ENCODE results near the gene SNRNP25. TPM values are rescaled to one million over a fixed set of nuclear protein-coding genes. Genes with fewer than 3 reads are reported as not detected.

Gene SNRNP25
- total and polyA plus RNA-seq, 2 of the 8 experiments (the other 6 are each of a cell fraction or from before 2014, with no cell fraction given) = 53.0 to 58.4 TPM

DNA sequence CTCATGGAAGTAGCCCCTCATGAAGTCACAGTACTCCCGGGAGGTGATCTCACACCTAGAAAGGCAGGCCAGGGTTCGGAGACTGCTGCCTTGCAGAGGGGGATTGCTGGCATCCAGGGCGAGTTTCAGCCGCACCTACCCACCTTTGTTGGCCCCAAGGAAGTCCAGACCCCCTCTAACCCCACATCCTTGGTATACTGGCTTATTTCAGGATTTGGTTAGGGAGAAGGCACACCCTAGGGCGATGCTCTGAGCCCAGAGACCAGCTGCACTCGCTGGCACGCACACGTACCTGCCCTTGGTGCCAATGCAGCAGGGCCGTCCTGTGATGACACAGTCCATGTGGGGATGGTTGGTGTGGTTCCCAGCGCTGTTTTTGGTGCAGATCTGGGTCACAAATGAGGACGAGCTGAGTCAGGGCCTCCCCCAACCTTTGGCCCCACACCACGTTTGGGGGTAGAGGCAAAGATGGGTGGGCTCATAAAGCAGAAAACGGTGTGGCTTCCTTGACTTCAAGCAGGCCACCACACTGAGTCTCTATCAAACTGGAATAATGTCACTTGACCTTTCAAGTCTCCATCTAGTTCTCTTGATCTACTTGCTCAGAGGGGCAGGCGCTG, 5.9 kb downstream of the SNRNP25 start:
- no peak overlapping the region for H2BK12ac ChIP-seq (ENCODE audit: low read depth, low read length)
- no peak overlapping the region for H3K4me3 ChIP-seq (ENCODE audit: extremely low read depth in 1 of 4, insufficient read depth in 2 of 4, low read depth in 3 of 4, low read length in 4 of 4)
- no peak for TF ChIP-seq CBX8 (IDR thresholded peaks at IDR 0.05; ENCODE audit: borderline replicate concordance, low read depth, low read length)
- no peak for TF ChIP-seq PHF8 (conservative IDR thresholded peaks at IDR 0.05; ENCODE audit: low read depth, low read length)
- TF ChIP-seq TAF1 (IDR thresholded peaks at IDR 0.05; ENCODE audit: low read depth, low read length) = no peak
- TF ChIP-seq SP1 (IDR thresholded peaks at IDR 0.05; ENCODE audit: low read depth, low read length) = no peak
- TF ChIP-seq KDM4A (IDR thresholded peaks at IDR 0.05; ENCODE audit: low read depth, low read length, severe bottlenecking) = no peak
- TF ChIP-seq RBBP5 (IDR thresholded peaks at IDR 0.05; ENCODE audit: borderline replicate concordance, low read depth, low read length) = no peak
- TF ChIP-seq NANOG (IDR thresholded peaks at IDR 0.05; ENCODE audit: insufficient read depth, low read depth, low read length, poor library complexity, severe bottlenecking) = no peak
- TF ChIP-seq E2F6 (IDR thresholded peaks at IDR 0.05) = no peak
- no peak for TF ChIP-seq JUN (IDR thresholded peaks at IDR 0.05; ENCODE audit: low read depth, low read length)
- no peak for TF ChIP-seq FOSL1 (IDR thresholded peaks at IDR 0.05; ENCODE audit: insufficient read depth, low read depth, low read length)
- H3K36me3 ChIP-seq (ENCODE audit: control insufficient read depth in 2 of 4, insufficient read depth in 4 of 4, low read length in 3 of 4) = peaks cover 24 to 50% (median 41%) of the 10 kb centered on the region in 4 experiments
- FAIRE-seq (no peak), DNase-seq (ENCODE audit: low read depth in 1 of 2, low spot score in 2 of 2) (no peak)
- H3K27ac ChIP-seq (ENCODE audit: low read depth, low read length) = no peak overlapping the region
- H3K14ac ChIP-seq (ENCODE audit: insufficient read length) = no peak overlapping the region
- H2AFZ ChIP-seq (ENCODE audit: low read length) = no peak overlapping the region
- no peak overlapping the region for H2BK120ac ChIP-seq (replicated peaks; ENCODE audit: low read depth, low read length)
- no peak overlapping the region for H3K4me2 ChIP-seq (ENCODE audit: insufficient read depth in 1 of 2, low read depth in 2 of 2, low read length in 2 of 2)
- H3K79me2 ChIP-seq (ENCODE audit: control insufficient read depth in 1 of 2, insufficient read depth in 2 of 2, low read length in 2 of 2) = no peaks in the 10 kb centered on the region; a peak in 1 of 4 replicates
- no peak overlapping the region for H3K56ac ChIP-seq (replicated peaks; ENCODE audit: insufficient read length, low read depth, low read length)
- H2BK15ac ChIP-seq (ENCODE audit: low read length) = no peak overlapping the region
- peaks cover 2 to 16% of the 10 kb centered on the region in 2 experiments for H4K20me1 ChIP-seq (replicated peaks in 1 of 2; ENCODE audit: control insufficient read depth in 1 of 2, insufficient read depth in 2 of 2, low read length in 2 of 2)
- no peak overlapping the region for H3K9ac ChIP-seq (replicated peaks in 1 of 4; ENCODE audit: extremely low read depth in 1 of 4, low read depth in 3 of 4, low read length in 3 of 4)
- no peaks in the 10 kb centered on the region for H3K4me1 ChIP-seq (replicated peaks in 1 of 4; ENCODE audit: control insufficient read depth in 3 of 4, insufficient read depth in 4 of 4, low read length in 3 of 4)
- POLR2A ChIA-PET (ENCODE audit: partially characterized antibody) = interaction anchor here (1.1 to 16.6 kb wide), 6 partner anchors 10 to 45 kb away, joined by 3 to 153 read pairs (median 4); no protein-coding TSS in a partner anchor
- 90% methylated on average over 14 of the region's 14 CpGs; no CpG with 5 or more reads in 1 of the 2 experiments for WGBS, 2 experiments (ENCODE audit: extremely low coverage in 1 of 2, insufficient coverage in 1 of 2, insufficient read length in 1 of 2, insufficient replicate concordance in 2 of 2, low coverage in 1 of 2, low lambda C conversion rate in 2 of 2, missing lambda C conversion rate in 1 of 2)
- no peak overlapping the region for H3K18ac ChIP-seq (ENCODE audit: extremely low read depth, low read length)
- no peaks in the 10 kb centered on the region; the same call in 1 of the 2 replicates for H3K79me1 ChIP-seq (ENCODE audit: low read depth, low read length)
- CTCF ChIA-PET (ENCODE audit: partially characterized antibody) = interaction anchor here (1.4 to 21.2 kb wide), 2 partner anchors 10 to 27 kb away, joined by 5 to 856 read pairs; partner anchors contain the start of gene MPG
- no peaks in the 10 kb centered on the region for H3K23me2 ChIP-seq (ENCODE audit: low read depth, low read length)
- H3K4ac ChIP-seq (replicated peaks; ENCODE audit: insufficient read length, low read depth, low read length) = no peak overlapping the region
- no peaks in the 10 kb centered on the region for H3K27me3 ChIP-seq (replicated peaks in 1 of 4; ENCODE audit: control insufficient read depth in 3 of 4, extremely low read depth in 1 of 4, insufficient read depth in 3 of 4, low read length in 3 of 4)
- H4K5ac ChIP-seq (ENCODE audit: insufficient read length, low read depth, low read length) = no peak overlapping the region
- no peak overlapping the region for H4K91ac ChIP-seq (replicated peaks; ENCODE audit: insufficient read length, low read length)
- no peaks in the 10 kb centered on the region for H3K9me3 ChIP-seq (ENCODE audit: insufficient read depth in 2 of 2, low read depth in 1 of 2, low read length in 1 of 2)
- no peak overlapping the region for H4K8ac ChIP-seq (ENCODE audit: extremely low read depth, insufficient read depth, low read length)
- no peak overlapping the region for H2BK20ac ChIP-seq (ENCODE audit: low read length)
- H3K23ac ChIP-seq (ENCODE audit: insufficient read length) = no peak overlapping the region
- no peak overlapping the region for H2BK5ac ChIP-seq (ENCODE audit: low read depth, low read length)
- H2AK5ac ChIP-seq (ENCODE audit: low read depth, low read length) = no peak overlapping the region
